Measurements from ENCODE around the gene NRTN.

- TF ChIP-seq CTCF (IDR thresholded peaks at IDR 0.05), result no peak
- no peak for TF ChIP-seq POLR2A (IDR thresholded peaks at IDR 0.05)
Observed at GRCh38 chr19:5865772-5866171, 60.9 kb downstream of the NRTN start.

All from esophagus squamous epithelium (tissue), 4 donors.